Suprapubic skin (tissue), 4 donors: ENCODE results near the gene MCM6.

Source experiments
- POLR2A ChIP-seq, 2 donors: fragments of 450-650 bp; IDR thresholded peaks; one replicate each; pipeline ENCODE4 v1.6.1; 2017; ENCODE audit warnings: antibody characterized with exemption in 2 of 2, mild to moderate bottlenecking in 2 of 2, moderate library complexity in 2 of 2
- POLR2AphosphoS5 ChIP-seq, 3 donors: sonication (generic); formaldehyde crosslinking; IDR thresholded peaks; one replicate each; pipeline ENCODE4 v1.6.1; 2017; ENCODE audit warnings: antibody characterized with exemption in 3 of 3
- TF ChIP-seq, protein P1 (sequence below), 2 donors: fragments of 200-600 bp in 1 of 2; fragments of 450-650 bp in 1 of 2; sonication (generic) in 1 of 2; IDR thresholded peaks; one replicate each; pipeline ENCODE4 v1.5.1; 2016 to 2019; ENCODE audit warnings: antibody characterized with exemption in 2 of 2, mild to moderate bottlenecking in 1 of 2, moderate library complexity in 1 of 2

DNA sequence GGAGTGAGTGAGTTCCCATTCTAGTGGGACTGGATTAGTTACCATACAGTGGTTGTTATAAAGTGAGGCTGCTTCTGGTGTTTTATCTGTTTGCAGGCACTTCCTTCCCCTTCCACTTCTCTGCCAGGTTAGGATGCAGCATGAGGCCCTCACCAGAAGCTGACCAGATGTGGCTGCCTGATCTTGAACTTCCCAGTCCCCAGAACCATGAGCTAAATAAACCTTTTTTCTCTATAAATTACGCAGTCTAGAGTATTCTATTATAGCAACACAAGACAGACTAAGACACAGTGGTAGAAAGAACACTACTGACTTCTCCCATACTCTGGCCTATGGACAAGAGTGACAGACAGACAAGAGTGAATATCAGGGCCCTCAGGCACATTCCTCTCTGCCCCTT lies 53.4 kb downstream of the MCM6 start:
- TF ChIP-seq, protein P1, sequence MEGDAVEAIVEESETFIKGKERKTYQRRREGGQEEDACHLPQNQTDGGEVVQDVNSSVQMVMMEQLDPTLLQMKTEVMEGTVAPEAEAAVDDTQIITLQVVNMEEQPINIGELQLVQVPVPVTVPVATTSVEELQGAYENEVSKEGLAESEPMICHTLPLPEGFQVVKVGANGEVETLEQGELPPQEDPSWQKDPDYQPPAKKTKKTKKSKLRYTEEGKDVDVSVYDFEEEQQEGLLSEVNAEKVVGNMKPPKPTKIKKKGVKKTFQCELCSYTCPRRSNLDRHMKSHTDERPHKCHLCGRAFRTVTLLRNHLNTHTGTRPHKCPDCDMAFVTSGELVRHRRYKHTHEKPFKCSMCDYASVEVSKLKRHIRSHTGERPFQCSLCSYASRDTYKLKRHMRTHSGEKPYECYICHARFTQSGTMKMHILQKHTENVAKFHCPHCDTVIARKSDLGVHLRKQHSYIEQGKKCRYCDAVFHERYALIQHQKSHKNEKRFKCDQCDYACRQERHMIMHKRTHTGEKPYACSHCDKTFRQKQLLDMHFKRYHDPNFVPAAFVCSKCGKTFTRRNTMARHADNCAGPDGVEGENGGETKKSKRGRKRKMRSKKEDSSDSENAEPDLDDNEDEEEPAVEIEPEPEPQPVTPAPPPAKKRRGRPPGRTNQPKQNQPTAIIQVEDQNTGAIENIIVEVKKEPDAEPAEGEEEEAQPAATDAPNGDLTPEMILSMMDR (IDR thresholded peaks at IDR 0.05): no peak
- TF ChIP-seq POLR2A (IDR thresholded peaks at IDR 0.05) (no peak), POLR2AphosphoS5 (IDR thresholded peaks at IDR 0.05) (no peak)
